ENCODE measurements around the gene KLHL7.
"Not testable (repeated sequence)": the region's sequence is repeated elsewhere in the genome, so short reads cannot be mapped to it uniquely, and the experiment has no call there.

Gene KLHL7

DNA sequence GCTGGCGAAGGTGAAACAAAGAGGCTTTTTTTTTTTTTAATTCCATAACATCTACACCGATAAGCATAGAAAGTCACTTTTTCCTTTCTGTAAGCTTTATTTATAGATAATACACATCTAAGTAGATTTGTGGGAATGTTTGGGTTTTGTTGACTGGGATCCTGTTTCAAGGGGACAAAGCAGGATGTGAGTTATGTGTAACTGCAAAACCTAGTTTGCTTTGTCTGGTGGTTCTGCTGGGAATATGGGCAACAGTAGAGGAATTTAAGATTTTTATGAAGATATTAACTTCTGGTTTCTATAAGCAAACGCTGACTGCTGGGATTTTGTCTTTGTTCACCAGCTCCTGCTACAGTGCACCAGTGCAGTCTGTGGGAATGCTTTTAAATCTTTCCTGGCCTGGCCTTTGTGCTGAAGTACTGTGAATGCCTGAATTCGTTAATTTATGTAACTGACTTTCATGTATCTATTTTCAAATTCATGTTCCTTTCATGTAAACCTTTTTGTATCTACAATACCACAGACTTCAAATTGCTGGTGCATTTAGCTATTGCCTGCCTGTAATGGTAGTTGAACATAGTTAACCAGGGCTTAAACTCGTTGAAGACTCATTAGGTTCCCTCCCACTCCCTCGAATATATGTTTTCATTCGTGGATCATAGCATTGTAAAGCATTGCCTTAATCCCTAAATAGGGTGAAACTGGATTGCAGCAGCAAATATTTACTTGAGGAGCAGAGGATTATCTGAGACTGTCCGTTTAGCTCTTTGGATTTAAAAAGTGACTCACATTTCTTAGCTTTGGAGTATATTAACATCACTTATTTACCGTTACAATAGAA is 1.5 kb downstream of the KLHL7 start:
- in situ Hi-C loops (cut with MboI; ENCODE audit: low sequenced_read_pairs): no loop called here

DNA sequence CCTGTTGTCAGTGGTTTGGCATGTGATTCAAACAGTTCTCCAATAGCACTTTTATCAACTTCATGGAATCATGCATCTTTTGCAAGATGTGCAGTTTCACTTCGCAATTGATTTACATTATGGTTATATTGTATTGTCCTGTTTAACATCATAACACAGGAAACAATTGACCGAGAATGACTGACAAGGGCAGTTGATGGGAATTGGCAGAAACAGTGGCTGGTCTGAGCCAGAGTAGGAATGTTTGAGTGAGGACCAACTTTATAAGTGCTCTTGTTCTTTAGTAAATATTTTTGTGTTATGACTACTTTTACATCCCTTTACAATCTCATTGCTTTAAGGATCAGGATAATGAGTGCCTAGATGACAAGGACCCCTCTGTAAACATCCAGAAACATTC is 2.2 kb downstream of the KLHL7 start:
- in situ Hi-C loops (cut with MboI; ENCODE audit: low sequenced_read_pairs): no loop called here

DNA sequence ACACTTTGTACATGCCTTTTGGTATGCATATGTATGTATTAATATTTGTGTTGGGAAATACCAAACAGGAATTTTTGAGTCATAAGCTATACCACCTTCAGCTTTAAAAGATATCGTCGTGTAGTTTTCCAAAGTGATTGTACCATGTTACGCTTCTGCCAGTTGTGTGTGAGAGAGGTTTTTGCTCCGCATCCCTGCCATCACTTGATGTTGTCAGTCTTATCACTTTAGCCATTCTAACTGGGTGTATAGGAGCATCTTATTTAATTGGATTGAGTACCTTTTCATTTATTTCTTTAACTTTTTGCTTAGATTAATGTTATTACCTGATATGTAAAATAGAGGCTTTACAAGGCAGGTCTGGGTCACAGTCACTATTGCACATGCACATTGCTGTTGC is 3.4 kb downstream of the KLHL7 start:
- in situ Hi-C loops (cut with MboI; ENCODE audit: low sequenced_read_pairs): no loop called here

DNA sequence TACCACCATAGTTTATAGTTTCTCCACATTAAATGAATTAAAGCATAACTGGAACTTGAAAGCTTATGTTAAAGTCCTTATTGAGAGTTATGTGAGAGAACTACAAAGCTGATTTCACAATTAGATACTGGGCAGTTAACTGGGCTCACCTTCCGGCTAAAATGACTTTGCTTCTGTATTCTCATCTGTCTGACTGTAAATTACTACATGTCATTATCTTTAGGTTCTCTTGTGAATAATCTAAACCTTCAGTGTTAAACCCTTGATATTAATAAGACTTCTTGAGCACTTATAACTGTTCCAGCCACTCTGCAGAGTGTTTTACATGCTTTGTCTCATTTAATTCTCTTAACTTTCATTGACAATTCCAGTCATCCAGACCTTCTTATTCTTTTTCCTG is 3.9 kb downstream of the KLHL7 start:
- in situ Hi-C loops (cut with MboI; ENCODE audit: low sequenced_read_pairs): no loop called here

DNA sequence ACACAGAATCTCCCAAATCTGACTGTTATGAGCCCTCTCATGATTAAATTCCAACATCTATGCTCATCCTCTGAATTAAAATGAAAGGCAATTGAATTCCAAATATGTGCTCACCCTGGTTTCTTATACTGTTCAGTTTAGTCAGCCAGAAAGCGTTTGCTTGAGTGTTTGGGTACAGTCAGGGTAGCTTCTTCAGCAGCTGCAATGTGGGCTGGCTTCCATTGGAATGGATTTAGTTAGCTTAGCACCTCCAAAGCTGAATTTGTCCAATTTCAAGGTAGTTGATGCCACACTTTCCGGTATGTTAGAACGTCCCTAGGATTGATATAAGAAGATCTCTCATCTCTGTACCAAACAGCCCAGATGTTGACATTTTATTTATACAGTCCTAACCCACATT is 9.3 kb downstream of the KLHL7 start:
- in situ Hi-C loops (cut with MboI; ENCODE audit: low sequenced_read_pairs): no loop called here

DNA sequence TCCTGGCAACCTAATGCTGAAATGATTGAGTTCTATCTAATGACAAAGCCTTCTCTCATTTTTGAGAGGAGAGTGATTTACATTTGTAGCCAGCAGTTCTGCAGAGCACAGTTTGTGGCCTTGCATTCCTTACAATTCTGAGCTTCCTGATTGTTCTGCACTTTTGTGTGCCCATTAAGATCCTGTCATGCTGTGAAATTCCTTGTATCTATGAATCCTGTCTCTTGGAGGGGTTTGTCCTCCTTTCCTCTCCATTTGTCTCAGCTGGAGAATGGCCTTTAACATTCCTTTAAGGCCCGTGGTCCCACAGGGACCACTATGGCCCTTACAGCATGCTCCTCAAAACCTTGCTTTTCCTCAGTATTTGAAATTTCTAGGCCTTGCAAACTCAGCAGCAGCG is 10.4 kb downstream of the KLHL7 start:
- in situ Hi-C loops (cut with MboI; ENCODE audit: low sequenced_read_pairs): no loop called here

DNA sequence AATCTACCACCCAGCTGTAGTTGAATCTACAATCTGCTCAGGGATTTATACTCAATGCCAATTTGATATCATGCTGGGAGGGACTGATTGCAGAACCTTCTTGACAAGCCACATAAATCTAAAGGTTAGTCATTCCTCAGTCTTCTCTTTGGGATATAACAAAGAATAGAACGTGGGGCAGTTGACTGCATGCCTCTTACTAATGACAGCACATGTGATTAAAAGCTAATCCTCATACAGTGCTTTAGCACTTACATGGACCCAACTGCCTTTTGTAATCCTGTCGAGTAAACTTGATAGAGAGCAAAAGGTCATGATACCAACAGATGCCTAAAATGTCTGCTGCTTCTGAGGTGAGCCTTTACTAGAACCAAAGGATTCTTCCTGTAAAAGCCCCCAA is 12.3 kb downstream of the KLHL7 start:
- in situ Hi-C loops (cut with MboI; ENCODE audit: low sequenced_read_pairs): no loop called here

DNA sequence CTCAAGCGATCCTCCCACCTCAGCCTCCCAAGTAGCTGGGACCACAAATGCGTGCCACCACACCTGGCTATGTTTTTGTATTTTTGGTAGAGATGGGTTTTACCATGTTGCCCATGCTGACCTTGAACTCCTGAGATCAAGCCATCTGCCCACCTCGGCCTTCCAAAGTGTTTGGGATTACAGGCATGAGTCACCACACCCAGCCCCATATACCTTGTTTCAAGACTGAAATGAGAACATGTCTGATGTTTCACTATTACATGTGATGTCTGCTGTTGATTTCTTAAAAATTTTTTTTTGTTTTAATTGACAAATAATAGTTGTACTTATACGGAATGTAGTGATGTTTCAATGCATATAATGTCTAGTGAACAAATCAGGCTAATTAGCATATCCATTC is 14.5 kb downstream of the KLHL7 start:
- in situ Hi-C loops (cut with MboI; ENCODE audit: low sequenced_read_pairs): no loop called here

DNA sequence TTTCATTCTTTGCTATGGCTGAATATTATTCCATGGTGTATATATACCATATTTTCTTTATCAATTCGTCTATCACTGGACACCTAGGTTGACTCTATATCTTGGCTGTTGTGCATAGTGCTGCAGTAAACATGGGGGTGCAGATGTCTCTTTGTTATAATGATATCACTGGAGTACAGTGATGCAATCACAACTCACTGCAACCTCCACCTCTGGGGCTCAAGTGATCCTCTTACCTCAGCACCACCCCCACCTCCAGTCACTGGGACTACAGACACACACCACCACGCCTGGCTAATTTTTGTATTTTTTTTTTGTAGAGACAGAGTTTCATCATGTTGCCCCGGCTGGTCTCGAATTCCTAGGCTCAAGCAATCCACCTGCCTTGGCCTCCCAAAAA is 15.6 kb downstream of the KLHL7 start:
- in situ Hi-C loops (cut with MboI; ENCODE audit: low sequenced_read_pairs): no loop called here

DNA sequence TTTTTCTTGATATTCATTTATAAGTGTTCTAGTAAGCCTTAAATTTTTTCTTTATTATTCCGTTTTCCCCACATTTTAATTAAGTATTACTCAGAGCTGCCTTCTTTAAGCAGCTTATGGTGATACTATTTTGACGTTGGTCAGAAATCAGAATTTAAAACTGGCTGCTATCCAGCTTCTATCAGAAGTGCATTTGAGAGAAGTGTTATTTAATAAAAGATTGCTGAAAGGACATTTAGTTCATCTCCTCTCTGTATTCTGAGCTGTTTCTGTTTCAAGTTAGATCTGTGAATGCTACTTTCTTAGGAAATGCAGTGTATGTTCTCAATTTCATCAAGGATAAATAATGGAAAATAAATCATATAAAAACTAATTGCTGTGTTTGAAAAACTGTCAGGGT is 17.4 kb downstream of the KLHL7 start:
- in situ Hi-C loops (cut with MboI; ENCODE audit: low sequenced_read_pairs): no loop called here

DNA sequence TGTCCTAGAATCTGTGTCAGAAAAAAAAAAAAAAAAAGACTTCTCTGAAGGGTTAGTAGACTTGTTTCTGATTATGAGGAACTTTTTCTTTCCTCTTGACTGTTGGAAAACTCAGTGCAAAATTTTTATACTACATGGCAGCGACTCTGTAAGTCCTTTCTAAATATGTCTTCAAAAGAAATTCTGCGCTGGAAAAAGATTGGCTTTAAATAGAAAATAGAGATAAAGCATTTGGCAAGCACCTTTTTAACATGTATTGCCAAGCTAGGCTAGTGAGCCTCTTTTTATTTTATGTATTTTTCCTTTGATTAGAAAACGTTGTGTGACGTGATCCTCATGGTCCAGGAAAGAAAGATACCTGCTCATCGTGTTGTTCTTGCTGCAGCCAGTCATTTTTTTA is 17.9 kb downstream of the KLHL7 start:
- in situ Hi-C loops (cut with MboI; ENCODE audit: low sequenced_read_pairs): no loop called here

DNA sequence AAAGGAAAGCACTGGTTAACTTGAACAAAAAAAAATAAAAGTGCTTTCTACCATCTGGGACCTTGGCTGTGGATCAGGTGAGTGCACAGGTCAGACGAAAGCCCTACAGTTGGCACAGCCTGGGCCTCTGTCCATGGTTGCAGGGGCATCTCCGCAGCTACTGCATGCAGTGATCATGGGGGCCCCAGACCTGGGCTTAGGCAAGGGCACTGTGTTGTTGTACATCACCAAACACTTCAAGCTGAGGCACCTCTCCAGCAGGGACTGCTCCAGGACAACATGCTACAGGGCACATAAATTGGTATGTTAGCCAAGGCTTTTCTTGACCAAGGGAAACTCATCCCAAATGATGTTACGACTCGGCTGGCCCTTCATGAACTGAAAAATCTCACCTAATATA is 23.5 kb downstream of the KLHL7 start:
- in situ Hi-C loops (cut with MboI; ENCODE audit: low sequenced_read_pairs): no loop called here

DNA sequence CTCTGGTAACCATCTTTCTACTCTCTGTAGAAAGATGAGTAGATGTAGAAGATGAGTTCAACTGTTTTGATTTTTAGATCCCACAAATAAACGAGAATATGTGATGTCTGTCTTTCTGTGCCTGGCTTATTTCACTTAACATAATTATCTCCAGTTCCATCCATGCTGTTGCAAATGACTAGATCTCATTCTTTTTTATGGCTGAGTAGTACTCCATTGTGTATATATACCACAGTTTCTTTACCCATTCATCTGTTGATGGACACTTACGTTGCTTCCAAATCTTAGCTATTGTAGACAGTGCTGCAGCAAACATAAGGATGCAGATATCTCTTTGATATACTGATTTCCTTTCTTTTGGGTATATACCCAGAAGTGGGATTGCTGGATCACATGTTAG is 26.2 kb downstream of the KLHL7 start:
- in situ Hi-C loops (cut with MboI; ENCODE audit: low sequenced_read_pairs): not testable (repeated sequence)

DNA sequence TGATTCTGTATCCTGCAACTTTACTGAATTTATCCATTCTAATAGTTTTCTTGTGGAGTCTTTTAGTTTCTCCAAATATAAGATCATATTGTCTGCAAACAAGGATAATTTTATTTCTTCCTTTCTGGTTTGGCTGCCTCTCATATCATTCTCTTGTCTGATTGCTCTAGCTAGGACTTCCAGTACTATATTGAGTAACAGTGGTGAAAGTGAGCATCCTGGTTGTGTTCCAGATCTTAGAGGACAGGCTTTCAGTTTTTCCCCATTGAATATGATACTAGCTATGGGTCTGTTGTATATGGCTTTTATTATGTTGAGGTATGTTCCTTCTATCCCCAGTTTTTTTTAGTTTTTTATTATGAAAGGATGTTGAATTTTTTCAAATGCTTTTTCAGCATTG is 28.2 kb downstream of the KLHL7 start:
- in situ Hi-C loops (cut with MboI; ENCODE audit: low sequenced_read_pairs): no loop called here

DNA sequence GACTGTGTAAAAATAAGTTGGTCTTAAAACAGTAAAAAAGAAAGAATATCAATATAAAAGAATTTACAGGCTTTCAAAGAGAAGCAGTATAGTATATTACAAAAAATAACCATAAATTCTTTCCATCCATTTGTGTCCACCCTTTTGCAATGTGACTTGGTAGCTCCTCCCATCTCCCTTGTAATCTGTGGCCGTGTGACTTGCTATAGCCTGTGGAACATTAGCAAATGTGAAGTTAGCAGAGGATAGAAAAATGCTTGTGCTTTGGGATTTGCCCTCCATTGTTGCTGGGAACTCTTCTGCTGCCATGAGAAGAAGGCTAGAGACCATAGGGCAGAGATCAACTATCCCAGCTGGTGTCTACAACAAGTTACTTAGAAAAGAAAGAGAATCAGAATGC is 30.2 kb downstream of the KLHL7 start:
- in situ Hi-C loops (cut with MboI; ENCODE audit: low sequenced_read_pairs): no loop called here

DNA sequence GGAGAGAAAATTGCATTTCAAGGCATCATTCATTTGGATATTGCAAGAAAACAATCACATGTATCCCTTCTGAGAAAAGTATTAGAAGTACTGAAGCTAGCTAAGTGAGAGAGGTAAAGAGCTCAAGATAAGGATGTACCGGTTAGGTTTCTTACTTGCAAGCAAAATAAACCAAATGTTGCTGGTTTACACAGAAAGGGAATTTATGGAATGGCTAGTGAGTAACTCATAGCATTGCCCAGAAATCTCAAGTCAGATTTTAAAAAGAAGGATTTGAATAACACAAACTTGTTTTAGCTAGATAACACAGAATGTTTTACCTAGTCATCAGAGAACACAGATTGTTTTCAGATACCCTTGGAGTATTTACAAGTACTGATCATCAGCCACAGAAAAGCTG is 30.6 kb downstream of the KLHL7 start:
- in situ Hi-C loops (cut with MboI; ENCODE audit: low sequenced_read_pairs): no loop called here

DNA sequence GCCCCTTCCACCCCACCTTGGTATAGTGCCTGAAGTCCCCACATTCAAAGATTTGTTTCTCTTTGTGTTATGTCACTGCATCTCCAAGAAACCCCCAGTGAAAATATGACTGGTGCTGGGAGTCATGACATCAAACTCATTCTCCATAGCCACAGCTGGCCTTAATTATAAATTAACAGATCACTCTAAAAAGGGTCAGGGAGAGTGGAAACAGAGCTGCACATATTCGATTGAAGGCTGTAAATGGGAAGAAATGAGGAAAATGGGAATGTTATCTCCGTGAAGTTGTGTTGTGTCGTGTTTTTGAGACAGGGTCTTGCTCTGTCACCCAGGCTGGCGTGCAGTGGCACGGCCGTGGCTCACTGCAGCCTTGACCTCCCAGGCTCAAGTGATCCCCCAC is 52.1 kb downstream of the KLHL7 start:
- in situ Hi-C loops (cut with MboI; ENCODE audit: low sequenced_read_pairs): no loop called here

DNA sequence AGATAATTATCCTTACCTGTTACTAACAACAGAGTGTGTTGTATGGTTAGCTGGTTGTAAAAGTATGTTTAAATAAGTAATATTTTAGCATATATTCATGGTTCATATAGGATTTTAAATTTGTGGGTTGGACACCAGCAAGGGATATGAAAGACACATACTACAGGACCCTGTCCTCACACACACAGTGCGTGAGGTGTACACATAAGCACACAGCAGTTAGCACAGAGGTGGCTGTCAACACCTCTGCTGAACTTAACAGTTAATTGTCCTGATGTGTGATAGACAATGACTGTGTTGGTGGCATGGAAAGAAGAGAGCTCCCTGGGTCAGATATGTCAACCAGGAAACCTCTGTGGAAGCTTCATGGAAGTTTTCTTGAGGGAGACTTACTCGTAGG is 53.0 kb downstream of the KLHL7 start:
- in situ Hi-C loops (cut with MboI; ENCODE audit: low sequenced_read_pairs): no loop called here

DNA sequence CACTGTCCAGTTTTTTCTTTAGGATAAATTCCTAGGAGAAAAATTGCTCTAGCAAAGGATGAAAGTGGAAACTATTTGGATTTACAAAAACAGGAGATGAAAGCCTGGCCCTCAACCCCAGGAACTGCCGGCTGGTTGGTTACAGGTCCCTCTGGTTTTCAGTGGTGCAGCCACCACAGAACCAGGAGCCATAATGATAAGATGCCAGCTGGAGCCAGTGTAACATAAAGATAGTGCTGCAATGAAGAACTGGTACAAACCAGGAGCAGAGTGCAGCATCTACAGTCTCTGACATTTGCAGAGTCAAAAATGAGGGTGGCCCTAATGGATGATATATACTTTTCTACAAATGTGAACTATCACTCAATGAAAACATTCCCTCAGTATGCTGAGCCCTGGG is 55.9 kb downstream of the KLHL7 start:
- in situ Hi-C loops (cut with MboI; ENCODE audit: low sequenced_read_pairs): no loop called here

DNA sequence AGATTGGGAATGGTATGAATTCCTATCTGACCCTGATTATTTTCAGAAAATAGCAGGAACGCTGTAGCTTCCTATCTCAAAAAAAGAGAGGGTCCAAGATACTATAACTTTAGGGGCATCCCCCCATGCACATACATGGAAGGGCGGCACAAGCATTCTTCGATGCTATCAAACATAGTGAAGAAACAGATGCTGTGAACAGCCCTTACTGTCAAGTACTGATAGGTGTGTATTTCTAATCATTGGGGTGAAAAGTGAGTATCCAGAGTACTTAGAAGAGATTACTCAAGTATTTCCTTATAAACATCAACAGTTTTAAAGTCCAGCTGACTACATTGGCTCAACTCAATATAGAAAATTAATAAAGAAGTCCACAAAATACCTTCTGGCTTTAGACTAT is 59.3 kb downstream of the KLHL7 start:
- in situ Hi-C loops (cut with MboI; ENCODE audit: low sequenced_read_pairs): no loop called here

DNA sequence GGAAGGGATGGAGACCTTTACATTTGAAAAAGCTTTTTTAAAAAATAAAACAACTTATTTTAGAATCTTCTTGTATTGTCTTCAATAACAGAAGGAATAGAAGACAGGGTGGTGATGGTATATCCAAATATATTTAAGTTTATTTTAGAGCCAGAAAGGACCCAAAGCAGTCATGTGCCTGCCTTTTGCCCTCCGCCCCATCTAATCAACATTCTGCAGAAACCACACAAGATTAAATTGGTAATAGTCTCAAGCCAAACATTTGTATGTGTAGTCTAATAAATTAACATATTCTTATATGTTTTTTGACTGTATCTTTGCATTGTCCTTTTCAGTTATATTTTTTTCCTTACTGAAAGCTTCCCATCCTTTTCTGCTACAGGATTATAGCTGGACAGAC is 59.7 kb downstream of the KLHL7 start:
- in situ Hi-C loops (cut with MboI; ENCODE audit: low sequenced_read_pairs): no loop called here

DNA sequence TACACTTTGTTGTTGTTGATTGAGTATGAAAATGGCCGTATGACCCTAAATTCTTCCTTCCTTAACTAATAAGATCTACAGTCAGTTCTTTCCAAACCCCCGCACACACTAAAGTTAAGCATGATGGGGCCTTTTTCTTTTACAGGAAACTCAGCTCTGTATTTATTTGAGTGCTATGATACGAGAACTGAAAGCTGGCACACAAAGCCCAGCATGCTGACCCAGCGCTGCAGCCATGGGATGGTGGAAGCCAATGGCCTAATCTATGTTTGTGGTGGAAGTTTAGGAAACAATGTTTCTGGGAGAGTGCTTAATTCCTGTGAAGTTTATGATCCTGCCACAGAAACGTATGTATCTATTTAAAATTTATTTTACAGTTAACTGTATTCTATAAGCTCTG is 62.1 kb downstream of the KLHL7 start:
- in situ Hi-C loops (cut with MboI; ENCODE audit: low sequenced_read_pairs): no loop called here

Measured in HL-60/S4 (cell line).